Testis (tissue), 2 donors: Measurements from ENCODE around the gene MMP15.

Experiments
- CTCF ChIP-seq, 3 experiments: fragments of 450-650 bp in 2 of 3; fragments of 200-600 bp in 1 of 3; sonication (generic) in 1 of 3; IDR thresholded peaks; one replicate each; pipeline ENCODE4 v1.5.1; 2016 to 2019; ENCODE audit warnings: antibody characterized with exemption in 3 of 3, mild to moderate bottlenecking in 2 of 3, moderate library complexity in 1 of 3
- POLR2A ChIP-seq: fragments of 450-650 bp; IDR thresholded peaks from one replicate; pipeline ENCODE4 v1.6.1; 2017; ENCODE audit warnings: antibody characterized with exemption, mild to moderate bottlenecking, moderate library complexity

DNA sequence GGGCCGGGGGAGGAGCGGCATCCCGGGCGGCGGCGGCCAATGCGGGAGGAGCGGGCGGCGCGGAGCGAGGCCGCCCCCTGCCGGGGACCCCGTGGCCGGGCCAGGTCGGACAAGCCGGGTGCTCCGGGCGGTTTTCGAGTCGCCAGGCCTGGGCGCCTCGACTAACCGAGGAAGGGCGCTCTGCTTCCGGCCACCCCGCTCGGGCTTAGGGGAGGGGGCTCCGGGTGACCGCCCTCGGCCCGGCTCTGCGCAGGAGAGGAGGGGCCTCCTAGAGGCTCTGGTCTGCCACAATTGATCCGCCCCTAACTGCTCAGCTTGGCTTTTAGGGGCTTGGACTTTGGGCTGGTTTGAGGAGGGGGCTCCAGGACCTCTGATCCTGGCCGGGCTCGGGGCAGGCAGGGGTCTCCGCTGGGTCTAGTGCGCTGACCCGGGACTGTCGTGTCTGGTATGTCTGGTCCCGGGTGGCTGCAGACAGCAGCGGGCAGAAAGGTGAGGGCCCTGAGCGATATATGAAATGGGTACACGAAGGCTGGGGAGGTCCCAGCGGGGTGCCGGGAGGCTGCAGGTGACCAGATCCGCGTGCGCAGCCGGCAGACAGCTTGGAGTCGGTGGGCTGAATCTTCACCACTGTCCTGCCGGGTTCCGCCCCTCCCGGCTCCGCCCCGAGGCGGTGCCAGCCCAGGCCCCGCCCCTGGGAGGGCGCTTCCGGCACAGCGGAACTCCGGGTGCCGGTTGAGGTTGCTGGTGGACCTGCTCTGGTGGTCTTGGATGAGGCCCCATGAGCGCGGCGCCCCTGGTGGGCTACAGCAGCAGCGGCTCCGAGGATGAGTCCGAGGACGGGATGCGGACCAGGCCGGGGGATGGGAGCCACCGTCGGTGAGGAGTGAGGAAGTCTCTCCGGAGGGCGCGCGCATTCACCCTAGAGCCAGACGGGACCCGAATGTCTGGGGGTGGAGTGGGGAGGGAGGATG is 24.6 kb upstream of the MMP15 start, which contains the start of gene USB1:
- peak; percentile 36 to 69 (median 65) for TF ChIP-seq CTCF (IDR thresholded peaks at IDR 0.05)
- no peak for TF ChIP-seq POLR2A
